ENCODE measurements around the gene DDRGK1. TPM values are rescaled to one million over a fixed set of nuclear protein-coding genes. Genes with fewer than 3 reads are reported as not detected.

DDRGK1 gene
- total and polyA plus RNA-seq, 2 of the 8 experiments (the other 6 are each of a cell fraction or from before 2014, with no cell fraction given) = 29.4 to 42.0 TPM

- no peak overlapping the region for H2AK5ac ChIP-seq (ENCODE audit: low read depth, low read length)
- no peak overlapping the region for H3K23ac ChIP-seq (ENCODE audit: insufficient read length)
- peaks cover 13% of the 10 kb centered on the region for H3K79me1 ChIP-seq (ENCODE audit: low read depth, low read length)
- peaks cover 4 to 22% of the 10 kb centered on the region in 2 experiments; a peak in 3 of 4 replicates for H3K79me2 ChIP-seq (ENCODE audit: control insufficient read depth in 1 of 2, insufficient read depth in 2 of 2, low read length in 2 of 2)
- no peak overlapping the region for H4K8ac ChIP-seq (ENCODE audit: extremely low read depth, insufficient read depth, low read length)
- H4K91ac ChIP-seq (replicated peaks; ENCODE audit: insufficient read length, low read length) = no peak overlapping the region
- H3K4ac ChIP-seq (replicated peaks; ENCODE audit: insufficient read length, low read depth, low read length) = no peak overlapping the region
- H3K18ac ChIP-seq (ENCODE audit: extremely low read depth, low read length) = no peak overlapping the region
- no peak overlapping the region for H3K4me3 ChIP-seq (ENCODE audit: extremely low read depth in 1 of 4, insufficient read depth in 2 of 4, low read depth in 3 of 4, low read length in 4 of 4)
- no peak overlapping the region for H2BK5ac ChIP-seq (ENCODE audit: low read depth, low read length)
- H3K27me3 ChIP-seq (replicated peaks in 1 of 4; ENCODE audit: control insufficient read depth in 3 of 4, extremely low read depth in 1 of 4, insufficient read depth in 3 of 4, low read length in 3 of 4) = no peaks in the 10 kb centered on the region
- H3K14ac ChIP-seq (ENCODE audit: insufficient read length) = no peak overlapping the region
- H2BK12ac ChIP-seq (ENCODE audit: low read depth, low read length) = no peak overlapping the region
- peaks cover 4 to 22% (median 13%) of the 10 kb centered on the region in 4 experiments; a peak in 7 of 8 replicates for H3K36me3 ChIP-seq (ENCODE audit: control insufficient read depth in 2 of 4, insufficient read depth in 4 of 4, low read length in 3 of 4)
- H3K9ac ChIP-seq (replicated peaks in 1 of 4; ENCODE audit: extremely low read depth in 1 of 4, low read depth in 3 of 4, low read length in 3 of 4) = no peak overlapping the region
- no peak overlapping the region for H3K27ac ChIP-seq (ENCODE audit: low read depth, low read length)
- no peak overlapping the region for H2BK20ac ChIP-seq (ENCODE audit: low read length)
- H3K9me3 ChIP-seq (ENCODE audit: insufficient read depth in 2 of 2, low read depth in 1 of 2, low read length in 1 of 2) = no peaks in the 10 kb centered on the region
- H3K4me1 ChIP-seq (replicated peaks in 1 of 4; ENCODE audit: control insufficient read depth in 3 of 4, insufficient read depth in 4 of 4, low read length in 3 of 4) = peaks cover 0 to 9% (median 1%) of the 10 kb centered on the region in 4 experiments; a peak in 4 of 7 replicates
- H4K20me1 ChIP-seq (replicated peaks in 1 of 2; ENCODE audit: control insufficient read depth in 1 of 2, insufficient read depth in 2 of 2, low read length in 2 of 2) = peaks cover 0 to 2% of the 10 kb centered on the region in 2 experiments
- no peak overlapping the region for H4K5ac ChIP-seq (ENCODE audit: insufficient read length, low read depth, low read length)
- H3K4me2 ChIP-seq (ENCODE audit: insufficient read depth in 1 of 2, low read depth in 2 of 2, low read length in 2 of 2) = no peak overlapping the region
- H2BK15ac ChIP-seq (ENCODE audit: low read length) = no peak overlapping the region
- DNase-seq (ENCODE audit: low read depth in 1 of 2, low spot score in 2 of 2) = no peak
- no peak for FAIRE-seq
- WGBS, 2 experiments (ENCODE audit: extremely low coverage in 1 of 2, insufficient coverage in 1 of 2, insufficient read length in 1 of 2, insufficient replicate concordance in 2 of 2, low coverage in 1 of 2, low lambda C conversion rate in 2 of 2, missing lambda C conversion rate in 1 of 2) = 97% methylated on average over 7 of the region's 7 CpGs; no CpG with 5 or more reads in 1 of the 2 experiments
- H3K56ac ChIP-seq (replicated peaks; ENCODE audit: insufficient read length, low read depth, low read length) = no peak overlapping the region
- H3K23me2 ChIP-seq (ENCODE audit: low read depth, low read length) = peaks cover 12% of the 10 kb centered on the region
- H2AFZ ChIP-seq (ENCODE audit: low read length) = no peak overlapping the region
- POLR2A ChIA-PET (ENCODE audit: partially characterized antibody) = interaction anchor here (0.7 to 2.0 kb wide), 5 partner anchors 8 to 105 kb away, joined by 3 to 6 read pairs (median 4); no protein-coding TSS in a partner anchor
- CTCF ChIA-PET (ENCODE audit: partially characterized antibody) = interaction anchor here (1.5 kb wide), 1 partner anchor 95 kb away, joined by 4 read pairs; no protein-coding TSS in a partner anchor
- TF ChIP-seq CEBPB (IDR thresholded peaks at IDR 0.05; ENCODE audit: low read depth, low read length) (no peak), EGR1 (IDR thresholded peaks at IDR 0.05; ENCODE audit: borderline replicate concordance, low read depth, low read length) (no peak), FOSL1 (IDR thresholded peaks at IDR 0.05; ENCODE audit: insufficient read depth, low read depth, low read length) (no peak), MAX (IDR thresholded peaks at IDR 0.05) (no peak), SIN3A (conservative IDR thresholded peaks at IDR 0.05 in 1 of 2, IDR thresholded peaks at IDR 0.05 in 1 of 2; ENCODE audit: low read depth in 1 of 2, low read length in 2 of 2) (no peak), PHF8 (conservative IDR thresholded peaks at IDR 0.05; ENCODE audit: low read depth, low read length) (no peak)
- no peak overlapping the region for H2BK120ac ChIP-seq (replicated peaks; ENCODE audit: low read depth, low read length)
Observed at GRCh38 chr20:3213226-3213625, 8.7 kb upstream of the DDRGK1 start.
